VCaP (cell line): ENCODE results near the gene ABCC4.

ENCODE experiments used
- H3K27ac ChIP-seq: fragments of 450-650 bp; 2 replicates; pipeline ENCODE4 v1.5.1; 2017
- TF ChIP-seq, protein P1 (sequence below): fragments of 450-650 bp; conservative IDR thresholded peaks from 2 replicates; pipeline ENCODE4 v1.5.1; 2017; ENCODE audit warnings: mild to moderate bottlenecking, moderate library complexity

ABCC4 gene

DNA sequence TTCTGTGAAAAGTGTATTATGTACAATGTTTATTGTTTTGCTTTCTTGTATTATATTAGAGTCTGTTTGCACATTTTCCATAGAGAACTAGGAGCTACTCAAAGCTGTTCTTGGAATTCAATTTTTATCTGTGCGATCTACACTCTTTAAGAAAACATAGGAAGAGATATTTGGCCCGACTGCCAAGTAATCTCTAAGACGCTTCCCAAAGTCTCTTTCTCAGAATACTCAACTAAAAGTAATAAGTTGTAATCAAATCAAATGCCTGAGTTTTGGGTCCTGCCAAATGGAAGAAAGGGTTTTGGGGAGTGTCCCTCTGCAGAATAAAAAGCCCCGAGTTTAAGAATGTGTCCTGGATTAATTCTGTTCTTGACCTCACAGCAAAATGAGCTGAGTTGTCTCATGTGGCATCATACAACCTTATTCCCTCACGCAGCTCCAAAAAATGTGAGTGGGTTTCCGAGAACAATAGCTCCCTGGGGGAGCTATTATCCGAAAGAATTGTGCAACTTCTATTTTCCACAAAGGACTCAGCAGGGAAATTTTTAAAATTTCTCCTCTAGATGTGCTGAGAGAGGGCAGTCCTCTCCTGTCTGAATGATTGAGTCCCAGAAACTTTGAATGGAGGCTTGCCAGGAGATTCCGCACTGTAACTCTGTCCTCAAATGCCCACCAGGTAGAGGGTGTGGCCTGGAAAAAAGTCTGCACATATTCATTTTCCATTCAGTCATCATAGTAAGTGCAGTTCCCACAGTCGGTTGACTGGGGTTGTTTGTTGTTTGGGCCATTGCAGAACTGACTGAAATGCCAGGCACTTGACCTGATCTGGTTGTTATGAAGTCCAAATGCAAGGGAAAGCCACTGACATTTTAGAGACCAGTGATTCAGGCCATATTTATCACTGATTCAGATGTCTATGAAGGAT, 309.0 kb downstream of the ABCC4 start:
- H3K27ac ChIP-seq, result no peak overlapping the region
- TF ChIP-seq, protein P1, sequence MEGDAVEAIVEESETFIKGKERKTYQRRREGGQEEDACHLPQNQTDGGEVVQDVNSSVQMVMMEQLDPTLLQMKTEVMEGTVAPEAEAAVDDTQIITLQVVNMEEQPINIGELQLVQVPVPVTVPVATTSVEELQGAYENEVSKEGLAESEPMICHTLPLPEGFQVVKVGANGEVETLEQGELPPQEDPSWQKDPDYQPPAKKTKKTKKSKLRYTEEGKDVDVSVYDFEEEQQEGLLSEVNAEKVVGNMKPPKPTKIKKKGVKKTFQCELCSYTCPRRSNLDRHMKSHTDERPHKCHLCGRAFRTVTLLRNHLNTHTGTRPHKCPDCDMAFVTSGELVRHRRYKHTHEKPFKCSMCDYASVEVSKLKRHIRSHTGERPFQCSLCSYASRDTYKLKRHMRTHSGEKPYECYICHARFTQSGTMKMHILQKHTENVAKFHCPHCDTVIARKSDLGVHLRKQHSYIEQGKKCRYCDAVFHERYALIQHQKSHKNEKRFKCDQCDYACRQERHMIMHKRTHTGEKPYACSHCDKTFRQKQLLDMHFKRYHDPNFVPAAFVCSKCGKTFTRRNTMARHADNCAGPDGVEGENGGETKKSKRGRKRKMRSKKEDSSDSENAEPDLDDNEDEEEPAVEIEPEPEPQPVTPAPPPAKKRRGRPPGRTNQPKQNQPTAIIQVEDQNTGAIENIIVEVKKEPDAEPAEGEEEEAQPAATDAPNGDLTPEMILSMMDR, result no peak

DNA sequence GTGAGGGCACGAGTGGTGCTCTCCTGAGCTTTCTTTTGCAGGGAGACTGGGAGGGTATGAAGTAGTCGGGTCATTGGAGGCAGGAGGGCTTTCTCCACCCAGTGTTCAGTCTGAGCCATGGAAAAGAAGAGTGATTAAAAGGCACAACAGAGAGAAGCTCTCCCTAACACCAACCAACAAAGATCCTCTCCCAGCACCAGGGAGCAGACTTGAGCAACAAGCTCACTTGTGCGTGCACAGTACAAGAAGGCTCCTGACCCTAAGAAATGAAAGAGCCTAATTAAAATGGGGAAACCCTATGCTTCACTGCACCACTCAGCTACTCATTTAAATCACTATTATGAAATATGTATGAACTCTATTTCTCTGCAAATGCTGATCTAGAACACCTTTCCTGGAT, 312.6 kb downstream of the ABCC4 start:
- TF ChIP-seq, protein P1, result peak; percentile 49

DNA sequence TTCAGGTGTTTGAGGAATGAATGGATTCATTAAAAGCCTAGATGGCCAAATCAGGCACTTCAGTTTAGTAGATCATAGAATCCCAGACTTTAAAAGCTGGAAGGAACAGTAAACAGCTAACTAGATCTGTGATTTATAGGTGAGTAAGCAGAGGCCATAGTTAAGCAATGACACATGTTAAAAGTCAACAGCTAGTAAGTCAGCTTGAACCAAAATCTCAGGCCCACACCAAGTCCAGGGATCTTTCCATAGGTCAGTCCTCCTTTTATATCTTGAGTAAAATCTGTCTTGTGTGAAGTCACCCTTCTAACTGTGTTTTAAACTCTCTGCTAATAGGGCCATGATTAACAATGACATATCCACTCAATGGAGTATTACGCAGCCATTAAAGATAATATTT, 313.4 kb downstream of the ABCC4 start:
- TF ChIP-seq, protein P1, result no peak
- no peak overlapping the region for H3K27ac ChIP-seq

More for the DNA sequence above, 312.6 kb downstream of the ABCC4 start:
- H3K27ac ChIP-seq, result no peak overlapping the region

DNA sequence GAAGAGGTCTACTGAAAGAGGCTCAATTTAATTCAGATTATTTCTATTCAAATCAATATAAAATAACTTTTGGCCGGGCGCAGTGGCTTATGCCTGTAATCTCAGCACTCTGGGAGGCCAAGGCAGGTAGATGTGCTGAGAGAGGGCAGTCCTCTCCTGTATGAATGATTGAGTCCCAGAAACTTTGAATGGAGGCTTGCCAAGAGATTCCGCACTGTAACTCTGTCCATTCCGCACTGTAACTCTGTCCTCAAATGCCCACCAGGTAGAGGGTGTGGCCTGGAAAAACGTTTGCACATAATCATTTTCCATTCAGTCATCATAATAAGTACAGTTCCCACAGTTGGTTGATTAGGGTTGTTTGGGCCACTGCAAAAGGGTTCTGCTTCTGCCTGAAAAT, 314.2 kb downstream of the ABCC4 start:
- TF ChIP-seq, protein P1, result no peak
- H3K27ac ChIP-seq, result no peak overlapping the region

DNA sequence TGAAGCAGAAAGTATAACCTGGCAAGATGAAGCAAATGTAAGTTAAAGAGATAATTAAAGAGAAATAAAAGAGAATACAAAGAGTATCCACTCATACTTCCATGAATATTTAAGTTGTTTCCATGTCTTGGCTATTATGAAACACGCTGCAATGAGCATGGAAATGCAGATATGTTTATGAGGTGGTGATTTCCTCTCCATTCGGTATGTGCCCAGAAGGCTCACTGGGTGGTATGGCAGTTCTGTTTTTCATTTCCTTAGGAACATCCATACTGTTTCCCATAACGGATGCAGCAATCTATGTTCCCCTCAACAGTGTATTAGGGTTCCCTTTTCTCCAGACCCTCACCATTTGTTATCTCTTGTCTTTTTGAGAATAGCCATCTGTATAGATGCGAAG, 316.3 kb downstream of the ABCC4 start:
- TF ChIP-seq, protein P1, result no peak
- no peak overlapping the region for H3K27ac ChIP-seq

DNA sequence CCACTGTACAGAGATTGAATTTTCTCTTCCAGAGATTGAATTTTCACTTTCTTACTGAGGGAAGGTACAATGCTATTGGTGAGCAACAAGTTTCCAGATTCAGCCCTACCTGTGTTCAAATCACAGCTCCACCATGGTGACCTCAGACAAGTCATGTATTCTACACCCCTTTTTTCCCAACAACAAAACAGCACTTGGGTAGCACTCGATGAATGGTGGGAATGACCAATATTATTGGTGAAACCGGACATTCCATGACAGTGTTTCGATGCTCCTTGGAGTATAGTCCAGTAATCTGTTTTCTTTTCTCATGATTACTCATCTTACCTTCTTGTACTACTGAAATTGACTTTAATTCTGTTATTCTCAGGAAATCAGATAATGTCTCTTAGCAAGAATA, 322.7 kb downstream of the ABCC4 start:
- no peak overlapping the region for H3K27ac ChIP-seq
- TF ChIP-seq, protein P1, result no peak

DNA sequence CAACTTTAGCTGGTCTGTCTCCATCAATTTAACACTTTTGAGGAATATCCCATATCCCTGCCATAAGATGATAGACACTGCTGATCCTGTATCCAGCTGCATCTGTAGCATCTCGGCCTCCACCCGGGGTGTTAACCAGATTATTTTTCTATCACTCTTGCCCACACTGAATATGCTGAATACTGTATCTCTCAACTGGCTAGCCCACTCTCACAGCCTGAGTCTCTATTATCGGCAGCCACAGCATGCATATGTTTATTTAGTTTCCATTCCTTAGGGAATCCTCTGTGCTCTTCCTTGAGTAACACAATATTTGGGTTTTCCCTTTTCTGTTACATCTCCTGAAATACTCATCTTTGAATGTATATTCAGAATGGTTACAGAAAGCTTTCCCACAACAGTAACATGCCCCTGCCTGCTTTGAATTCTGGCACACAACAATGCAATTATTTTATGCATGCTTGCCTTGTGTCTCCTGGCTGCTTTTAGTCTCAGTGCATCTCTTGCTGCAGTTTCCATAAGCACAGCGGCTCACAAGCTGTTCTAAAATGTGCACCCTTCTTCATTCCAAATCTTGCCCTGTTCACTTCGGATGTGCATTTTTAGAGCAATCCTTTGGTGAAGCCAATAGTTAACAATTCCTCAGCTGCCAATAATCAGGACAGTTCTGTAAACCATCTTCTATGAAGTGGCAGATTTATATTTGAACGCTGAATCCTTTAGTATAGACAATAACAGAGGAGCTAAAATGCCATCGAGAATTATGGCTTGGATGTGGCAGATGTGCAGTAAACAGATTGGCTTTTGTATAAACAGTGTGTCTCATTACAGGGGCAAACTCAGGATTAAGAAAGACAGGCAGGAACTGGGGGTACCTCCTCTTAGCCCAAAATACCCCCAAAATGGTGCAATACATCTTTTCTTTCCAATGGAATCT, 327.0 kb downstream of the ABCC4 start:
- H3K27ac ChIP-seq, result no peak overlapping the region
- TF ChIP-seq, protein P1, result no peak
